ENCODE data around the gene AP5B1.

AP5B1 gene

DNA sequence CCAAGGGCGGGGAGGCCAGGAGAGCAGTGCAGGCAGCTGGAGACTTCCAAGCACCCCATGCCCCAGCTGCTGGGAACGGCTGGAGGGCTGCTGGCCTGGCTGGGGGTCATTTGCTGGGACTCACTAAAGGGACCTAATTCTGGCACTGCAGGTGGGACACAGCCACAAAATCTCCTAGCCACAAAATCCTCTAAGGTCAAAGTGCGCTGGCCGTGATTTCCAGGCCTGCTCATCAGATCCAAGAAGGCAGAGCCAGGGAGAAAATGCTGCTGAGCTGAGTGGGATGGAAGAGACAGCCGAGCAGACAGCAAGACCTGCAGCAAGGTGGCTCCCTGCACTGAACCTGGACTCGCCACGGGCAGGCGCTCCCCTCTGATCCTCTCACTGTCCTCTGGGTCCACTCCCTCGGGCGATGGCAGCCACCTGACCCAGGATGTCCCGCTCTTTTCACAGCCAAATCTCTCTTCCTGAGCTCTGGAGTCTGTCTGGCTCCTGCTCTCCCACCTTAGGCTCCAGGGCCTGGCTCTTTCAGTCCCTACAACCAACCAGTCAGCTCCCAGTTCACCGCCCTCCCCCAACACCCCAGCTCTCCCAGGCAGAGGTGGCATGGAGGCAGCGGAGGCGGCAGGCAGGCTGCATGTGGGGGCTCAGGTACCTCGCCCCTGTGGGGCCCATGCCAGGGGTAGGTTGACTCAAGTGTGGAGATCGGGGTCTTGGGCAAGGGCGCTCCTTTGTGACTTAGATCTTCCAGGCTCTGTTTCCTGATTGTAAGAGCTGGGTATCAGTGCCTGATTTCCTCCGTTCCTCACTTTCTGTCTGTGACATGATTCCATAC is 20.6 kb upstream of the AP5B1 start:
- DNase-seq (ENCODE audit: low spot score), result no peak

DNA sequence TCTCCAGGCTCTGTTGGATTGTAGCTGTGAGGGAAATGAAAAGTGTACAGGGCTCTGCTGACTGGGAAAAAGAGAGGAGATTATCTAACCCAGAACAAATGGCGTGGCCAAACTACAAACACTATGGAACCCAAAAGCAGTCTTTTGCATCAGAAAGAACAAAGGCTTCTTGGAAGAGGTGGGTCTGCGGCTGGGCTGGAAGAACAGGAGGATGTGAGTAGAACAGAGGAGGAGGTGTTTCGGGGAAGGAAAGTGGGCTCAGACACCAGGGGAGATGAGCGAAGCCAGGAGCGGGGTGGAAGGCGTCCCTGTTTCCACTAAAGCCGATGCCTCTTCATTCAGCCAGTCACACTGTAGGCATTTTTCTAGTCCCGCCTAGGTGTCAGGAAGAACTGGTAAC is 18.1 kb upstream of the AP5B1 start:
- no peak for DNase-seq (ENCODE audit: low spot score)

DNA sequence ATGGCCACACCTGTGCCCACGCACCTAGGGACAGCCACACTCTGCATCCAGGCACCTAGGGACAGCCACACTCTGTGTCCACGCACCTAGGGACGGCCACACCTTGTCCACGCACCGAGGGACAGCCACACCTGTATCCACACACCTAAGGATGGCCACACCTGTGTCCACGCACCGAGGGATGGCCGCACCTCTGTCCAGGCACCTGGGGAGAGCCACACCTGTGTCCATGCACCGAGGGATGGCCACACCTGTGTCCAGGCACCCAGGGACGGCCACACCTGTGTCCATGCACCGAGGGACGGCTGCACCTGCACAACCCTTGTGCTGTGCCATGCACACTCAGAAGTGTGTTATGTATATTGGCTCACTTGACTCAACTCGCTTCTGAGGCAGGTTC is 16.9 kb upstream of the AP5B1 start:
- no peak for DNase-seq (ENCODE audit: low spot score)

DNA sequence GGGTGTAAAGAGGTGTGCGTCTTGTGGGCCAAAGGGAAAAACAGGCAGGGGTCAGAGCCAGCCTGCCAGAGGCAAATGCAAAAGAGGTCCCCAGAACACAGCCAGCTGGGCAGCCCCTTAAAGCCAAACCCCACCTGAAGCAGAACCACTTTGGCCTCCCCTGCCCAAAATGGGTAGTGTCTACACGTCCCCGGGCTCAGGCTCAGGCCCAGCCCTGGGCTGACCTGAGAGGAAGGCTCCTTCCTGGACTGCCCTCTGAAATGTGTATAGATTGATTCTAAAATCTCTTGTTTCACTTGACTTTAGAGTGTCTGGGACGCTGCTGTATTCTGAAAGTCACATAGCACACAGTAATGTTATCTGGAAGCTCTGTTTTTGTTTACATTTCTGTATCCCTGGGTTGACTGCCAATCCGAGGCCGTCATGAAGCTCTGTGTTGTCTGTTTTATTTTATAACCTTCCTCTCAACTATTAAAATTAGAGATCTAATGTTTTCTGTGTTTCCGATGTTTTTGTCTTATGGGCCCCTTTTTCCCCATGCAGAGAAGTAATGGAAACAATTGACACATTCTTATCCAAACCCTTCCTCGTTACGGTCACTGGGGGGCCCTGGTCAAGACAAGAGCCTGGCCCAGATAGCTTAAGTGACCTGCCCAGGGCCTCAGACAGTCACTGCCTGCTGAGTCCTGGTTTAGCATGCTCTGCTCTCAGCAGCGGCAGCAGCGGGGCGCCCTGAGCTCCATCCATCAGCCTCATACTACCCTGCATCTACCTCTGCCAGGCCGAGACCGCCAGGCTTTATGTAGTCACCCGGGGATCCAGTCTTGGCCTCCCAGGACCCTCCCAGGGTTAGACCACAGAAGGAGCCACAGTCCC is 16.2 kb upstream of the AP5B1 start:
- no peak for DNase-seq (ENCODE audit: low spot score)

DNA sequence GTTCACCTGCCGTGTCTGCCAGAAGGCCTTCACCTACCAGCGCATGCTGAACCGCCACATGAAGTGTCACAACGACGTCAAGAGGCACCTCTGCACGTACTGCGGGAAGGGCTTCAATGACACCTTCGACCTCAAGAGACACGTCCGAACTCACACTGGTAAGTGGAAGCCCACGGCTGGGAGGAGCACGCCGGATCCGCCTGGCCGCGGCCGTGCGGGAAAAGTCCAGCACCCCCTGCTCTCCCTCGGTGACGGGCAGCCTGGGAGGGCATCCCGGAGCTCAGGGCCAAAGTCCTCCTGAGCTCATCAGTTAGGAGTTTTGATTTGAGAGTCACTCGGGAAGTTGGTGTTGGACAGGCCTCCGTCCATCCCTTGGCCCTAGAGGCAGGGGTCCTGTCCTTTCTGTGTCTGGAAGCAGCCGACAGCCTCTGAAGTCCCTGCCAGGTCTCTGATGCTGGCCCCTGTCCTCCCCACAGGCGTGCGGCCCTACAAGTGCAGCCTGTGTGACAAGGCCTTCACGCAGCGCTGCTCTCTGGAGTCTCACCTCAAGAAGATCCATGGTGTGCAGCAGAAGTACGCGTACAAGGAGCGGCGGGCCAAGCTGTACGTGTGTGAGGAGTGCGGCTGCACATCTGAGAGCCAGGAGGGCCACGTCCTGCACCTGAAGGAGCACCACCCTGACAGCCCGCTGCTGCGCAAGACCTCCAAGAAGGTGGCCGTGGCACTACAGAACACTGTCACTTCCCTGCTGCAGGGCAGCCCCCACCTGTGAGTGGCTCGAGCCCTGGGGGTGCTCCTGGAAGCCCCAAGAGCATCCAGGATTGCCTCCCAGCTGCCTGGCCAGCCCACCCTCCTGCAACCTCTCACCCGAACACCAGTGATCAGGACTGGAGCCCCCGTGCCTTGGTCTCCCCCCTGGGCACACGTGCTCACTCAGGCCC is 14.1 kb upstream of the AP5B1 start:
- DNase-seq (ENCODE audit: low spot score), result no peak

DNA sequence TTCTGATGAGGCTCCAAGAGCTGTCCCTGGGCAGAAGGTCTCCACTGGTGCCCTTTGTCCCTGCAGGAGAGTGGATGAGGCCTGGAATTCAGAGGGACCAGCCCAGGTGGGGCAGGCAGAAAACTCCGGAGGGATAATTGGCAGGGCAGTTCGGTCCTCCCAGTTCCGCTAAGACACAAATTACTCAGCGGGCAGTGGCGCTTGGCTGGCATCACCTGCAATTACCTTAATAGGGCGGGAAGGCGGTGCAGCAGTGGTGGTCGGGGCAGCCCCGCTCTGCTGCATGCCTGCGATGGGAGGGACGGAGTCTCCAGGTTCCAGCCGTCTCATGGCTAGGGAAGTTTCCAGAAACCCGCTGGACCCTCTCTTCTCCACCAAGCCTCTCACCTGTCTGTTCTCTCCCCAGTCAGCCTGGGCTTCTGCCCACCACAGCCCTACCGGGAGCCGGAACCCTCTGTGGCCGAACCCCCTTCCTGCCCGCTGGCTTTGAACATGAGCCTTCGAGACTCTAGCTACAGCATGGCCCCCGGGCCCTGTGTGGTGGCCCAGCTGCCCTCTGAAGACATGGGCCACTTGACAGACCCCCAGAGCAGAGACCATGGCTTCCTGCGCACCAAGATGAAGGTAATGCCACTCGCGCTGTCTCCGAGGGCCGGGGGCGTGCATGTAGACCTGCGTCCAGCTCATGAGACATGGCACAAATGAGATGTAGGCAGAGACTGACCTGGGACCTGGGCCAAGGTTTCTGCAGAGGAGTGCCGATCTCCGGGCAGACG is 13.0 kb upstream of the AP5B1 start:
- DNase-seq (ENCODE audit: low spot score), result no peak

DNA sequence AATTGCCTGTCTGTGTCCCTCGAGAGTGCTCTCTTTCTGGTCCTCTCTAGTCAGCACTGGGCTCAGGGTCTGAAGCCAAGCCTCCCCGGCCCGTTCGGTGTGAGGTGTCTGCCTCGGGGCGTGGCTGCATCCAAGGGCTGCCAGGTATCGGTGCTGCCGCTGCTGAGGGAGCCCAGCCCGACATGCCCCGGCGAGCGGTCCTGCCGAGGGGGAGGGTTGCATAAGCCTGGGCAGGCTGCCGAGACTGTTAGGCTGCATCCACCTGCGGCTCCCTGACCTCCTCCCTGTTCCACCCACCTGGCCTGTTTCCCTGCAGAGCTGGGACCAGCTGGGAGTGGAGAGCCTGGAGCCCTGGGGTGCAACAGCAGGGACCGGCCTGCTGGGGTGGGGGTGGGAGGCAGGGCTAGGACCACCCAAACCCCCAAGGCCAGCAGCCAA is 12.4 kb upstream of the AP5B1 start:
- DNase-seq (ENCODE audit: low spot score), result no peak

DNA sequence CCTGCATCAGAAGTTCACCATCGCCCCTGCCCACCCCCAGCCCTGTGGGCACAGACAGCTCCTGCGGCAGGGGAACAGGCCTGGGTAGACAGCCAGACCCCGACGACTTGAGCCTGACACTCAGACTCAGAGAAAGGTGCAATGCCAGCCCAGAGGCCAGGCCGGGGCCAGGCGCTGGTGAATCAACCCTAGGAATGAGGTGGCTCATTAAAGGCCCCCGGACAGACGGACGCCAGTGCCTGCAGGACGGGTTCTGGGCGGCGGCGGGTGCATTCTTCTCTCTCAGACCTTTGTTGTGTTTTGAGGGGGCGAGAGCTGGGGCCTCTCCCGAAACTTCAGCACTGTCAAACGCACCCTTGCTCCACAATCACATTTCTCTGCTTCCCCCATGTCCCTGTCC is 11.7 kb upstream of the AP5B1 start:
- no peak for DNase-seq (ENCODE audit: low spot score)

DNA sequence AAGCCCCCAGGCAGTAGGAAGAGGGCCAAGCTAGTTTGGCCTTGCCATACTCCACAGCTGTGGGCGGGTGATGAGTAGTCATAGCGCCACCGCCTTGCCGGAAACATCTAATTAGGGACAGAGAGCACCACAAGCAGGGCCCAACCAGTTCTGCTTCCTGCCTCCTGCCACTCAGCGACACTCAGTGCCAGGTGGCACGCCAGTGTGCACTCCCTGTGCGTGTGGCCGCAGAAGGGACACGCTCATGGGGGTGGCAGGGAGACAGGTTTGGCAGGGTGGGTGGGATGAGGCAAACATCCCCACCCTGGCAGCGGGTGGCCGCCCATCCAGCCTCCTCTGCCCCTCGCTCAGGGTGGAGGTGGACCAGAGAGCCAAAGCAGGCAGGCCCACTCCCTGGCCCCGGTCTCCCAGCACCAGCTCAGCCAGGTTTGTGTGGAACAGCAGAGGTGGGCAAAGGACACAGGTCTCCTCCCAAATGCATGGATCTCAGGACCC is 11.0 kb upstream of the AP5B1 start:
- DNase-seq (ENCODE audit: low spot score), result no peak

DNA sequence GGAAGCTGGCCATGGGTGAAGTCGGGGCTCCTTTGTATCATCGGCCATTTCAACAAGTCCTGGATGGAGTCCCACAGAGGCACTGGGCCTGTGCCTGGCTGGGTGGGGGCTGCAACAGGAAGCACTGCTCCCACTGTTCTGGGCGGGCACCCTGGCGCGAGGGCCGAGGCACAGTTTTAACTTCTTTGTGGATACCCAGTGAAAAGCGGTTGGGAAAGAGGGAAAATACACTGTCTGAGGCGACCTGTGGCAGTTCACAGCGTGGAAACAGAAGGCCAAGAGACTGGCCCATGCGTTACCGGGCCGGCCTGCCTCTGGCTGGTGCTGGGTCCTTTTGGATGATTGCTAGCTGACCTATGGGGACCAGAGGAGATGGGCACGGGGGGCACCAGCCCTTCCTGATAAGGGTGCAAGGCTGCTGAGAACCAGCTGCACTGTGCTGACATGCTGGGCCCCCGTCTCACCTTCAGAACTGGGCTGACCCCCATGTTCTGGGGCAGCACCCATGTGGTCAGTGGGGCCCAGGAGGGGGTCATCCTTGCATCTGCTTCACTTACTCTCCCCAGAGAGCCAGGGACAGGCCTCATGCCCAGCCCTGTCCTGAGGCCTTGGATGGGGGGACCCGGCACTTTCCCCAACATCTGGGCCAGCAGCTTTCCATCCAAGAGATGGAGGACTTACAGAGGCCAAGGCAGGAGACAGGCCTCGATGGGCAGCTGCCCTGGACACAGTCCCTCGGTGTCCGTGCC is 10.3 kb upstream of the AP5B1 start:
- no peak for DNase-seq (ENCODE audit: low spot score)

DNA sequence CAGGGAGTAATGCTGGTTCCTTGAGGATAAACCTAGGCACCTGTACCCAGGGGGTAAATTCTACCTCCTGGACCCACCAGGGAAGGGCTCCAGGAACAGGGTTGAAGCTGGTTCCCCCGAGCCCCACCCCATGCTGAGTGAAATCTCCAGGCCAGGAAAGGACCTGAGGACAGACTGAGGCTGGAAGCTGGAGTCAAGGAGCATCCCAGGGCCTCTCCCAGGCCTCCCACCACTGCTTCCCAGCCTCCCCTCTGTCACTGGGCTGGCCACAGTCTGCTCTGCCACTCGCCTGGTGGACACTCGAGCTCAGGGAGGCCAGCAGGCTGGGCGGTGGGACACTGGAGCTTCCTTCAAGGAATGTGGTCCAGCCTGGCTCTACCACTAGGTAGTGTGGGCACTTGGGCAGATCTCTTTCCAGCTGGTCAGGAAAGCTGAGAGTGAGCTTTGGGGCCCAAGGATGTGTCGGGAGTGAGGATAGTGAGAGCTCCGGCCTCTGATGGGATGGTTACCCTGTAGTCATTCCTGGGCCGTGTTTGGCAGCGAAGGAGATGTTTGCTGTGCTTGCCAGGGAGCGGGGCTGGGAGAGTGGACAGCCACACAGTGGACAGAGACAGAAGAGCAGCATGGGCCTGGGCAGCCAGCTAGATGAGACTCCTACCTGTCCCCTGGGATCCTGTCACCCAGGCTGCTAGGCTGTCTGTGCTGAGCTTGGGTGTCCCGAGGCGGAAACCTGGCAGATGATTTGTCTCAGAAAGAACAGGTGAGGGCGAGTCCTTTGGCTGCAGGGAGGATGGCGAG is 9.5 kb upstream of the AP5B1 start:
- no peak for DNase-seq (ENCODE audit: low spot score)

DNA sequence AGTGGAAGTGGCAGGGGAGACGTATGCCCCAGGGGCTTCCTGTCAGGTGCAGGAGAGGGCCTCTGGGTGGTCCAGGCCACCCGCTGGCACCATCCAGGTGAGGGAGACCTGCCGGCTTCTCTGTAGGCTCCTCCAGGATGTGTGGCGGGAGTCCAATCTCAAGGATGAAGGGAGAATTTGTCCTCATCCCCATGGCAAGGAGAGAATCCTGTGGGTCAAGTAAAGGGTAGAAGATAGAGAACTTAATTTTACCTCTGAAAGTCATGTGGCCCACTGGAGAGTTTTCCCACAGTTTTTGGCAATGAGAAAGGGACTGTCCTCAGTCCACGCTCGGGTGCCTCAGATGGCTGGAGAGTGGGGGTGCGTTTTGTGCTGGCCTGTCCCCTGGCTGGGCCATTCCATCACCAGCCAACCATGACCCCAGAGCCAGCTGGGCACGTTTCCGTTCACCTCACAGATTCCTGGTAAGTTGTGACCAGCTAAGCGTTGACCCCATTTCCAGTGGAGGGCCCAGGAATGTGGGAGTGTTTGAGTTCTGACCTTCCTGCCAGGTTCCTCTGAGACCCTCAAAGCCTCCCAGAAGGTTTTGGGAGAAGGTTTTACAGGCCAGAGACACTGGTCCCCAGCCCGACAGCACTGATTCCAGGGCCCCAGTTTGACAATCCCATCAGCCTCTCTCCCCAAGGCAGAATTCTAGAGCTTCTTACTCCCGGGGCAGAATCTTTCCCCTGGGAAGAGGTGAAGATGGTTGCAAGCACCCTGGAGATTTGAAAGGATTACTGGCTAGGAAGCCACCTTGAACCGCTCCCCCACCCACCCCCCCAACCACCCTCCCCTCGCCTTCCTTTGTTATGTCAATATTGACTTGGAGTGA is 8.7 kb upstream of the AP5B1 start:
- no peak for DNase-seq (ENCODE audit: low spot score)

DNA sequence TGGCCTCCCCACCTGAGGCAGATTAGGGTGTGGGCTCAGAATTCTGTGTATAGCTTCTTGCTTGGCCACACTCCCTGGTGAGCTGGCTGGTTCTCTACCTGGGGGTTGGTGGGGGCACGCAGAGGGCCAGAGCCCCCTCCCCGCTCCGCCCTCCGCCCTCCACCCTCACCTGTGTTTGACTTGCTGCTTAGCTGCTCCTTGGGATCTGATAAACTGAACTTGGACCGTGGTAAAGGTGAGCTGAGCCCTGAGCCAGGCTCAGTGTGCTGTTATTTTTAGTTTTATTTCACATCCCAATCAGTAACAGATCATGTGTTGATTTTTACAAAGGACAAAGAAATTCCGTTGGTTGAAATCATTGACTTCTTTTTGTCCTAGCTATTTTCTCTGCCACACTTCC is 8.0 kb upstream of the AP5B1 start:
- DNase-seq (ENCODE audit: low spot score), result no peak

DNA sequence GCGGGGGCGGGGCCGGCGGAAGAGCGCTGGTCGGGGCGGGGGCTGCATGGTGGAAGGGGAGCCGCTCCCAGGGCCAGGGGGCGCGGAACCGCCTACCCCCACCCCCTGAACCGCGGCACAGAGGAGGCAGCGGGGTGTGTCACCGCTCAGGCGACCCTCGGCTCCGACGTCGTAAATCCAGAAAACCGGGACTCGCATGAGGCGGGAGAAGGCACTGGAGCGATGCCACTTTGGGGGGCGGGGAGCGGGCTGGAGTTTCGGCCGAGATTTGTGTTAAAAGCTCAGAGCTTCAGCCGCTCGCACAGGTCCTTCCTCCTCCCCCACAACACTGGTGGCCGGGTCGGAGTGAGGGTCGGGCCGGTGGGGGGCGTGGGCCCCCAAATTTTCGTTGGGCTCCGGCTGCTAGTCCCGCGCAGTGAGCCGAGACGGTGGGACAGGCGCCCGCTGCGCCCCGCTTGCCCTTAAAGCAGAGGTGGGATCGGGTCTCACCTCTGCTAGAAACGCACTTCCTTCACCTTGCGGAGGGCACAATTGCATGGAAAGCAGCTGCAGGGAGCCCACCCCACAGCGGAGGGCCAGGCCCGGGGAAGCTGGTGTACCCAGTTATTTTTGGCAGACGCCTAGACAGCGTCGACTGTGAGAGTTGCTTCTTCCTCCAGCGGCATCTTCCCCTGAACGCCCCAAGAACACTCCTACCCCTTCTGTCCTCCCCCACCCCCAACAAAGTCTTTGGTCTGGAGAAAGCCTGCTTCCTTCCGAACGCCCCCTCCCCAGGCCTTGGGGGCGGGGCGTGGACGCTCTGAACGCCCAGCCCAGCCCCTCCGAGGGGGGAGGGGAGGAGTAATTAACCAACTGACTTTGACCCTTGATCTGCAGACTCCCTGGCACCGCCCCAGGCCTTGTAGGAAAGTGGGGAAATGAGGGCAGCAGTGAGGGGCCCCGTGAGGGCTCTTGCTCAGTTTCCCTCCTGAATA is 7.2 kb upstream of the AP5B1 start:
- no peak for DNase-seq (ENCODE audit: low spot score)

DNA sequence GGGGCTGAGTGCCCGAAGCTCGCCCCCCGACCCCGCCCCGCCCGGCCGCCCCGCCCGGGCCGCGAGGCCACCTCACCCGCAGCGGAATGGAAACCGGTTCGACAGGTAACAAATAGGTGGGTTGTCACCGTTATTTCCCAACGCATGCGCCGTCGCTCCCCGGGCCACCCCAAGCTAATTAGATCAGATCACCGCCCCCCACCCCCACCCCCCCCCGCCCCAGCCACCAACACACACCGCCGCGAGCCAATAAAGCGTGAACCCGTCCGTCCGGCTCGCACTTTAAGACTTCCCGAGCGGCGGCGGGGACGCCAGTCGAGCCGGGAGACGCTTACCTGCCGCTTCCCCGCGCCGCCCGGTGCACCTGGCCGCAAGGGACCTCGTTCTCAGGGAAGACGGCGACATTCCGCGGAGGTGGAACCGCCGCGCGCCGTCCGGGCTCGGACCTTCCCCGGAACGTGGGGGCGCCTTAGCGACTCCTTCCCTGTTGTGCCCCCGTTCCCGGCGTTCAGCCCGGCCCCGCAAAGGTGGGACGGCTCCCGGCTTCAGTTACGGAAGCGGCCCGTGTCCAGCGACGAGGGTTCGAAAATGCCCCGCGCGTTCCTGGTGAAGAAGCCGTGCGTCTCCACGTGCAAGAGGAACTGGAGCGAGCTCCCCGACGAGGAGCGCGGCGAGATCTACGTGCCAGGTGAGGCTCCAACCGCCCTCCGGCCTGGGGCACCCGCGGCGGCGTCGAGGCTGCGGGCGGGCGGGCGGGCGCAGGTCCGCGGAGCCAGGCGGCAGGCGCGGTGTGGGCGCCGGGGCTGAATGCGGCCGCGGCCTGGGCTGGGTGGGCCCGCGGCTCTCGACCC is 6.2 kb upstream of the AP5B1 start, which contains the start of gene OVOL1:
Gene OVOL1 (plus strand): TSS at position 278 of the 851 bp plus-strand sequence. CDS start 311 bp downstream, at position 589.
- DNase-seq (ENCODE audit: low spot score), result no peak
